ENCODE measurements around the gene TNKS2. TPM values are rescaled to one million over a fixed set of nuclear protein-coding genes. Genes with fewer than 3 reads are reported as not detected.
A peak's percentile ranks its signal among the peaks of the same experiment; 100 is the strongest.
"Not testable (repeated sequence)": the region's sequence is repeated elsewhere in the genome, so short reads cannot be mapped to it uniquely, and the experiment has no call there.

TNKS2 gene
- total RNA-seq, 1 experiment from 2014 or later, result 46.2 TPM

GRCh38 chr10:91891125-91892001 lies 93.1 kb downstream of the TNKS2 start:
- H3K27me3 ChIP-seq (ENCODE audit: control insufficient read depth, insufficient read depth, low read length), result no peaks in the 10 kb centered on the region
- TF ChIP-seq SIN3A (IDR thresholded peaks at IDR 0.05; ENCODE audit: borderline replicate concordance, insufficient read depth, low read depth, low read length) (no peak), REST (IDR thresholded peaks at IDR 0.05; ENCODE audit: insufficient read depth in 1 of 2, low read depth in 2 of 2, low read length in 1 of 2) (no peak), POLR2AphosphoS5 (IDR thresholded peaks at IDR 0.05; ENCODE audit: low read depth, low read length) (no peak; the same call in 1 of the 2 replicates), CTCF (IDR thresholded peaks at IDR 0.05) (no peak), TCF7L2 (IDR thresholded peaks at IDR 0.05; ENCODE audit: low read depth, low read length) (no peak)
- H3K9me3 ChIP-seq (ENCODE audit: control insufficient read depth, insufficient read depth, low read depth, low read length), result no peaks in the 10 kb centered on the region
- no peaks in the 10 kb centered on the region for H3K36me3 ChIP-seq (ENCODE audit: control insufficient read depth, insufficient read depth, low read length)
- H3K4me1 ChIP-seq (ENCODE audit: control insufficient read depth, insufficient read depth, low read length), result peaks cover 15% of the 10 kb centered on the region
- no peak overlapping the region for H3K4me3 ChIP-seq (ENCODE audit: low read depth in 2 of 2, low read length in 2 of 2)
- intact Hi-C loops (cut with micrococcal nuclease; ENCODE audit: unreplicated experiment), result no loop called here
- ChIA-PET POLR2A (interaction anchor here (0.6 kb wide), 1 partner anchor 672 kb away, joined by 3 read pairs; no protein-coding TSS in a partner anchor), CTCF (interaction anchor here (0.6 kb wide), 1 partner anchor 12 kb away, joined by 3 read pairs; no protein-coding TSS in a partner anchor)
- no TSS peak for BruUV-seq (replicated peaks)
- H3K27ac ChIP-seq (ENCODE audit: low read length), result 0 out of 2 replicates have a peak overlapping the region, but pooled peaks have one; percentile 10
- DNase-seq (ENCODE audit: low read depth, low spot score), result peak; percentile 95
- ATAC-seq, result peak; percentile 92
- in situ Hi-C loops (cut with HindIII; ENCODE audit: low pct_unique_long_range_greater_than_20kb, low sequenced_read_pairs), result no loop called here

GRCh38 chr10:91893051-91893450 lies 94.8 kb downstream of the TNKS2 start:
- intact Hi-C loops (cut with micrococcal nuclease; ENCODE audit: unreplicated experiment) (no loop called here), in situ Hi-C loops (cut with HindIII; ENCODE audit: low pct_unique_long_range_greater_than_20kb, low sequenced_read_pairs) (no loop called here)
- ATAC-seq (no peak), DNase-seq (ENCODE audit: low read depth, low spot score) (no peak)
- no peak for TF ChIP-seq TCF7L2 (IDR thresholded peaks at IDR 0.05; ENCODE audit: low read depth, low read length)
- Histone ChIP-seq H3K9me3 (ENCODE audit: control insufficient read depth, insufficient read depth, low read depth, low read length) (no peaks in the 10 kb centered on the region), H3K36me3 (ENCODE audit: control insufficient read depth, insufficient read depth, low read length) (no peaks in the 10 kb centered on the region), H3K27ac (ENCODE audit: low read length) (no peak overlapping the region), H3K4me1 (ENCODE audit: control insufficient read depth, insufficient read depth, low read length) (peaks cover 11% of the 10 kb centered on the region), H3K4me3 (ENCODE audit: low read depth in 2 of 2, low read length in 2 of 2) (no peak overlapping the region), H3K27me3 (ENCODE audit: control insufficient read depth, insufficient read depth, low read length) (no peaks in the 10 kb centered on the region)
- ChIA-PET POLR2A (interaction anchor here (0.6 kb wide), 1 partner anchor 233 kb away, joined by 4 read pairs; no protein-coding TSS in a partner anchor), CTCF (no interaction called here)
- no TSS peak for BruUV-seq (replicated peaks)

- intact Hi-C loops (cut with micrococcal nuclease; ENCODE audit: unreplicated experiment); CTCF ChIA-PET; ATAC-seq: not testable (repeated sequence)
Observed at GRCh38 chr10:91894261-91894685, 96.0 kb downstream of the TNKS2 start.

More at GRCh38 chr10:91894261-91894685, 96.0 kb downstream of the TNKS2 start:
- in situ Hi-C loops (cut with HindIII; ENCODE audit: low pct_unique_long_range_greater_than_20kb, low sequenced_read_pairs); H3K4me1 ChIP-seq (ENCODE audit: control insufficient read depth, insufficient read depth, low read length); DNase-seq (ENCODE audit: low read depth, low spot score); H3K4me3 ChIP-seq (ENCODE audit: low read depth in 2 of 2, low read length in 2 of 2); H3K36me3 ChIP-seq (ENCODE audit: control insufficient read depth, insufficient read depth, low read length); H3K27ac ChIP-seq (ENCODE audit: low read length); POLR2A ChIA-PET; BruUV-seq (replicated peaks); H3K9me3 ChIP-seq (ENCODE audit: control insufficient read depth, insufficient read depth, low read depth, low read length); H3K27me3 ChIP-seq (ENCODE audit: control insufficient read depth, insufficient read depth, low read length): not testable (repeated sequence)

Data from Panc1 (cell line).